ENCODE results near the gene ZIM2.

The ZIM2 gene

GRCh38 chr19:56819166-56819565, 21.4 kb downstream of the ZIM2 start:
- TF ChIP-seq GLIS3 (CRISPR knock-in tag; IDR thresholded peaks at IDR 0.05) (no peak), CREB5 (CRISPR knock-in tag; IDR thresholded peaks at IDR 0.05; ENCODE audit: low read depth) (no peak), POU6F1 (CRISPR knock-in tag; IDR thresholded peaks at IDR 0.05; ENCODE audit: borderline replicate concordance, low read depth) (no peak), BACH2 (CRISPR knock-in tag; IDR thresholded peaks at IDR 0.05; ENCODE audit: borderline replicate concordance) (no peak), ESRRG (CRISPR knock-in tag; IDR thresholded peaks at IDR 0.05) (no peak), ZC3H10 (CRISPR knock-in tag; IDR thresholded peaks at IDR 0.05) (no peak), OSR1 (CRISPR knock-in tag; IDR thresholded peaks at IDR 0.05) (no peak), ZFP3 (CRISPR knock-in tag; IDR thresholded peaks at IDR 0.05) (no peak), RARB (CRISPR knock-in tag; IDR thresholded peaks at IDR 0.05) (no peak), PPARA (CRISPR knock-in tag; IDR thresholded peaks at IDR 0.05; ENCODE audit: borderline replicate concordance) (no peak)
- ATAC-seq, result no peak

GRCh38 chr19:56814656-56815055, 25.9 kb downstream of the ZIM2 start:
- TF ChIP-seq ZNF70 (CRISPR knock-in tag; IDR thresholded peaks at IDR 0.05), result no peak
- no peak for TF ChIP-seq PATZ1 (CRISPR knock-in tag; IDR thresholded peaks at IDR 0.05; ENCODE audit: borderline replicate concordance)
- no peak for TF ChIP-seq PPARA (CRISPR knock-in tag; IDR thresholded peaks at IDR 0.05; ENCODE audit: borderline replicate concordance)
- no peak for TF ChIP-seq SNAI2 (CRISPR knock-in tag; IDR thresholded peaks at IDR 0.05)
- no peak for TF ChIP-seq GLIS3 (CRISPR knock-in tag; IDR thresholded peaks at IDR 0.05)
- TF ChIP-seq ZC3H10 (CRISPR knock-in tag; IDR thresholded peaks at IDR 0.05), result no peak
- no peak for TF ChIP-seq RARB (CRISPR knock-in tag; IDR thresholded peaks at IDR 0.05)
- no peak for TF ChIP-seq CREB5 (CRISPR knock-in tag; IDR thresholded peaks at IDR 0.05; ENCODE audit: low read depth)
- TF ChIP-seq TCF4 (CRISPR knock-in tag; IDR thresholded peaks at IDR 0.05; ENCODE audit: borderline replicate concordance), result no peak
- TF ChIP-seq ARNTL (CRISPR knock-in tag; IDR thresholded peaks at IDR 0.05; ENCODE audit: borderline replicate concordance, low read depth), result no peak
- no peak for TF ChIP-seq ISL1 (CRISPR knock-in tag; IDR thresholded peaks at IDR 0.05)
- no peak for TF ChIP-seq ZNF8 (CRISPR knock-in tag; IDR thresholded peaks at IDR 0.05)
- no peak for TF ChIP-seq ZFP30 (CRISPR knock-in tag; IDR thresholded peaks at IDR 0.05)
- no peak for ATAC-seq

- ATAC-seq, result no peak
- TF ChIP-seq GLIS3 (CRISPR knock-in tag; IDR thresholded peaks at IDR 0.05), result no peak
- no peak for TF ChIP-seq ZFP30 (CRISPR knock-in tag; IDR thresholded peaks at IDR 0.05)
- TF ChIP-seq ZFP3 (CRISPR knock-in tag; IDR thresholded peaks at IDR 0.05), result no peak
- TF ChIP-seq ARNTL (CRISPR knock-in tag; IDR thresholded peaks at IDR 0.05; ENCODE audit: borderline replicate concordance, low read depth), result no peak
- TF ChIP-seq ZNF8 (CRISPR knock-in tag; IDR thresholded peaks at IDR 0.05), result no peak
- TF ChIP-seq POU6F1 (CRISPR knock-in tag; IDR thresholded peaks at IDR 0.05; ENCODE audit: borderline replicate concordance, low read depth), result no peak
- TF ChIP-seq RARB (CRISPR knock-in tag; IDR thresholded peaks at IDR 0.05), result no peak
- no peak for TF ChIP-seq PPARA (CRISPR knock-in tag; IDR thresholded peaks at IDR 0.05; ENCODE audit: borderline replicate concordance)
These were observed 27.0 kb downstream of the ZIM2 start for GRCh38 chr19:56813531-56813930.

- ATAC-seq, result no peak
- no peak for TF ChIP-seq PPARA (CRISPR knock-in tag; IDR thresholded peaks at IDR 0.05; ENCODE audit: borderline replicate concordance)
- TF ChIP-seq ZFP3 (CRISPR knock-in tag; IDR thresholded peaks at IDR 0.05), result no peak
- no peak for TF ChIP-seq ZNF565 (CRISPR knock-in tag; conservative IDR thresholded peaks at IDR 0.05; ENCODE audit: low read depth)
- TF ChIP-seq POU6F1 (CRISPR knock-in tag; IDR thresholded peaks at IDR 0.05; ENCODE audit: borderline replicate concordance, low read depth), result no peak
- no peak for TF ChIP-seq ZC3H10 (CRISPR knock-in tag; IDR thresholded peaks at IDR 0.05)
- TF ChIP-seq ZNF8 (CRISPR knock-in tag; IDR thresholded peaks at IDR 0.05), result no peak
- TF ChIP-seq ARNTL (CRISPR knock-in tag; IDR thresholded peaks at IDR 0.05; ENCODE audit: borderline replicate concordance, low read depth), result no peak
These were observed 29.0 kb downstream of the ZIM2 start for GRCh38 chr19:56811480-56811879.
